Iris pigment epithelial cell (primary cell): ENCODE results near the gene C19orf44.
"Not testable (repeated sequence)": the region's sequence is repeated elsewhere in the genome, so short reads cannot be mapped to it uniquely, and the experiment has no call there.

ENCODE experiments used
- DNase-seq: peaks from one replicate; pipeline ENCODE4 v3.0.0-alpha.2; 2011; ENCODE audit warnings: low read depth

The C19orf44 gene

DNA sequence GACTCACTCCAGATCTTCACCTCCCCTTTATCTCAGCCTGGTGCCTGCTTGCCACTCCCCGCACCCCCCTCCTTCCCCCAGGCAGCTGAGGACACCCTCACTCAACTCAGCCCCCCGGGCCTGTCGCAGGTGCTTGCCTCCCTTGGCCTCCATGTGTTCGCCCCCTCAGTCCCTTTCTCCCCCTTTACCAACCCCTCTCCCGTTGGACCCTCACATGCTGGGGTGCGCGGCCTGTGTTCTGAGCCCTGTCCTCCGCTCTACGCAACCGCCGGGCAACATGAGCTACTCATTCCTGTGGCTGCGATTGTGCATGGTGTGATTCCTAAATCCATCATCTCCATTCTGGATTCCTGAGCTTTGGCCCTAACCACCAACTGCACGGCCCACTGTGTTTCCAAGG lies 40.9 kb downstream of the C19orf44 start:
- DNase-seq: no peak

DNA sequence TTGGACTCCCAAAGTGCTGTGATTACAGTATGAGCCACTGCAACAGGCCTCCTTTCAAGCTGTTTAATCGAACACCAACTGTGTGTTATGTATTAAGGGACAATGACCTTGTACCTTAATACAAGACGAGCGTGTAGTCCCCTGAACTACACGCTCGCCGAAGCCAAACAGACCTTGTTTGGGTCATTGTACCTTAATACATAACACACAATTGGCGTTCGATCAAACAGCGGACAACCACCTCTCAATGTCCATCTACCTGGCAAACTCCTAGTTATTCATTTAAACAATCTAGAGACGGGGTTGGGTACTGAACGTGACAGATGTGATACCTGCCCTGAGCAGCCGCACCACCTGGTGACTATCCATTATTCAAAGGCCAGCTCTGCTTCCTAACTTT lies 44.8 kb downstream of the C19orf44 start:
- DNase-seq: no peak

DNA sequence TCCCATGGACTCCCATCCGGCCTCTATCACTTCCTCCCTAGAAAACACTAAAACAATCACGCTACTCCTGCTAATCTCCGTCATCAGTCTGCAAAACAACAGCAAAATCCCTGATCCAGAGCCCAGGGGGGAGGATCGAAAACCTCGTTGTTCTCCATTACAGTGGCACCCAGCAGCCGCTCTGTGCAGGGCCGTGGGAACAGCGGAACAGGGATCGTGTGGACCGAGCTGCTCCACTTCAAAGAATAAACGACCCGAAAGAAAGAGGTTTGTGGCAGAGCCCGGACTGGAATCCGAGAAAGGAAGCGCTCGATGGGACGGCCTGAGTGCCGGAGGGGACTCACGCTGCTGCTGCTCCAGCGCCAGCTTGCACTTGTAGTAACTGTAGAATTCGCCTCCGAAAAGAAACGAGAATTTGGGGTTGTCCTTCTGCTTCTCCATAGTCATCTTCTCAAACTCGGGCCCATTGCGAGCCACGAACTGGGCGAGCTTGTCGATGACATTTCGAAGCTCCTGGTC lies 45.4 kb downstream of the C19orf44 start:
- DNase-seq: peak; percentile 42

DNA sequence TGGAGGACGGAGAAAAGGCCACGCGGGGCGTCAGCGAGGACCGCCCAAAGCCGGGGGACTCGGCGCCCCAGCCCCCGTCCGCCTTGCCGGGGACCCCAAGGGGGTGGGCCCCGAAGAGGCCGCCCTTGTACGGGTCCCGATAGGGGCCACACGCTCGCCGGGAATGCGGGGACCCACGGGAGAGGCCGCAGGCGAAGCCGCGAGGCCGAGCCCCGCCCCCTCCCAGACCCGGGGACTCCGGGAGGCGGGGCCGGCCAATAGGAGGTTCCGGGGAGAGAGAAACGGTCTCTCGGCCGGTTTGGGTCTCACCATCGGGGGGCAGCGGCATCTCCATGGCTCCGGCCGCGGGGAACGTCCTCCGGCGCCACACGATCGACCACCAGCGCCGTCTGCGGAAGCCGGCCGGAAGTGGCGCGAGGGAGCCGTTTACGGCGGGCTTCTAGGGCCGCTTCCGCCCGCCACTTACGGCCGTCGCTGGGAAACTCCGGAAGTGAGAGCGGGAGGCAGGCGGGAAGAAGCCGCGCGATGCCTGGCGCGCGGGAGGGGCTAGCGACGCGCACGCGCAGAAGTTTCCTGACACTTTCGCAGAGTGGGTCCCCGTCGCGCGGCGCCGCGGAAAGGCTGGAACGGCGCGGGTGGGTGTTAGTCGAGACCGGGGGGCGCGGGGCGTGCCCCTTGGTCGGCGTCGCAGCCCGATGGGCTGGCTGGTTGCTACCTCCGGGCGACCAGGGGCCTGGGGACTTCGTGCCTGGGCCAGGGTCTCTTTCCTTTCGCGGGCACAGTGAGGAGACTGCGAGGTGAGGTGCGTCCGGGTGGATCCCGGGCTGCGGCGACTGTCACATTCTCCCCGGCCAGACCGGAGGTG lies 46.1 kb downstream of the C19orf44 start, which contains the start of gene CHERP:
Gene CHERP, minus strand, starts transcription at position 393 of the 865 bp plus-strand sequence. Its CDS starts 59 bp downstream, at position 334.
- DNase-seq: peak; percentile 93

DNA sequence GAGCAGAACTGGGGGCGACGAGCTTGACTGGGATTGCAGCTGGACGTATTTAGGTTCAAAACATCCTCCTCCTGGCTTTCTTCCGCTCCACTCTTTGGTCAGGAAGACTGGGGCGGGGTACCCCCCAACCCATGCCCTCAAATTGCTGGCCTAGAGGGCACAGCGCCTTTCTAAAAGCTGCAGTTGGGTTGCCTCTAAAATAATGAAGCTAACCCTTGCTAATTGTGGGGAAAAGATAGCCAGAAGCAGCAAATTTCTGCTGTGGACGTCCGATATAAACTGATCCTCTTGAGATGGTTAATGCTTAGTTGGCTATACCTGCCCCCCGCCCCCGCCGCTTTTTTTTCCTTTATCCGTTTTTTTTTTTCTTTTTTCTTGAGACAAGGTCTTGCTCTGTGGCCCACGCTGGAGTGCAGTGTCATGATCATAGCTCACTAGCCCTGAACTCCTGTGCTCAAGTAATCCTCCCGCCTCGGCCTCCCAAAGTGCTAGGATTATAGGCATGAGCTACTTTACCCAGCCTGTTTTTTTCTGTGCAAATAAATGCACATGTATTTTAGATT lies 46.8 kb downstream of the C19orf44 start:
- peak; percentile 14 for DNase-seq

DNA sequence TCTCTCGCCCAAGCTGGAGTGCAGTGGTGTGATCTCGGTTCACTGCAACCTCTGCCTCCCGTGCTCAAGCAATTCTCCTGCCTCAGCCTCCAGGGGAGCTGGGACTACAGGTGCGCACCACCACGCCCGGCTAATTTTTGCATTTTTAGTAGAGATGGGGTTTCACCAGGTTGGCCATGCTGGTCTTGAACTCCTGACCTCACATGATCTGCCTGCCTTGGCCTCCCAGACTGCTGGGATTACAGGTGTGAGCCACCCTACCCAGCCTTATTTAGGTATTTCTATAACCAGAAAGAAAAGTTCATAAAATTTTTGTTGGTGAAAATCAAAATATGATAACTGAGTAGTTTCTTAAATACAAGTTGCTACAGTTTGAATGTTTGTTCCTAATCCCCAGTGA lies 47.5 kb downstream of the C19orf44 start:
- DNase-seq: not testable (repeated sequence)

DNA sequence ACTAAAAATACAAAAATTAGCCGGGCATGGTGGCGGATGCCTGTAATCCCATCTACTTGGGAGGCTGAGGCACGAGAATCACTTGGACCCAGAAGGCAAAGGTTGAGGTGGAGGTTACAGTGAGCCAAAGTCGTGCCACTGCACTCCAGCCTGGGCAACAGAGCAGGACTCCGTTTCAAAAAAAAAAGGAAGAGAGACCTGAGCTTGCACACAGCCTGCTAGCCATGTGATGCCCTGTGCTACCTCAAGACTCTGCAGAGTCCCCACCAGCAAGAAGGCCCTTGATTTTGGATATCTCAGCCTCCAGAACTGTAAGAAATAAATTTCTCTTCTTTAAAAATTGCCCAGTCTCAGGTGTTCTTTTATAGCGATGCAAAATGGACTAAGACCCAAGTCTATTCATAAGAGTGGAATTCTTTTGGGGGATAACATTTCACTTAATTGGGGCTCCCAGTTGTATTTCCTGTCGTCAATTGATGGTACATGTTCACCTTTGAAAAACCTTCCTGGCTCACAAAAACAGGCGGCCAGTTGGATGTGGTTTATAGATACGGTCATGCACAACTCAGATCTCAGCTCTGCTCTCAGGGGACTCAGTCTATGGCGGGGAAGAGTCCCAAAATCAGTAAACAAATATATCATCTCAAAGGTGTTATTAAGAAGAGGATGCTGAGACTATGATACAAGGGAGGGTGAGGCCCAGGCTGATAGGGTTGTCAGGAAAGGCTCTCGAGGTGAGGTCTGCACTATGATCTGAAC lies 48.5 kb downstream of the C19orf44 start:
- DNase-seq: no peak

DNA sequence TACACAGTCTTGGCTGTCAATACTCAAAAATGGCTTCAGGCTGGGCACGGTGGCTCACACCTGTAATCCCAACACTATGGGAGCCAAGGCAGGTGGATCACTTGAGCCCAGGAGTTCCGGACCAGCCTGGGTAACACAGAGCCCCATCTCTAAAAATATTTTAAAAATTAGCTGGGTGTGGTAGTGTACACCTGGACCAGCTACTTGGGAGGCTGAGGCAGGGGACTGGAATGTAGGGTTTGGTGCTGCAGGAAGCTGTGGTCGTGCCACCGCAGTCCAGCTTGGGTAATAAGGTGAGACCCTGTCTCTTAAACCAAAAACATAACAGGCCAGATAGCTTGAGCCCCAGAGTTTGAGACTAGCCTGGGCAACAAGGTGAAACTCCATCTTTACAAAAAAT lies 52.8 kb downstream of the C19orf44 start:
- DNase-seq: no peak

DNA sequence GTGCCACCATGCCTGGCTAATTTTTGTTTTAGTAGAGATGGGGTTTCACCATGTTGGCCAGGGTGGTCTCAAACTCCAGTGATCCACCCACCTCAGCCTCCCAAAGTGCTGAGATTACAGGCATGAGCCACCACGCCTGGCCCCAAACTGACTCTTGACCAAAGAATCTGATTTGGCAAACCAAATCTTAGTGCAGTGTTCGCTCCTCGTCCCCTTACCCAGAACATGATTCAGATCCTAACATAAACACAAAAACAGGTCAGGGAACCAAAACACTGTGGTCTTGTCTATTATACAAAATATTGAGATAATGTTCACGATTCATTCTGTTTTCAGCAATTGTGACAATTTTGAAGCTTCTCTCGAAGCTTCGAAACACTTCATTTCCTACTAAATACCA lies 55.7 kb downstream of the C19orf44 start:
- DNase-seq: peak; percentile 37

DNA sequence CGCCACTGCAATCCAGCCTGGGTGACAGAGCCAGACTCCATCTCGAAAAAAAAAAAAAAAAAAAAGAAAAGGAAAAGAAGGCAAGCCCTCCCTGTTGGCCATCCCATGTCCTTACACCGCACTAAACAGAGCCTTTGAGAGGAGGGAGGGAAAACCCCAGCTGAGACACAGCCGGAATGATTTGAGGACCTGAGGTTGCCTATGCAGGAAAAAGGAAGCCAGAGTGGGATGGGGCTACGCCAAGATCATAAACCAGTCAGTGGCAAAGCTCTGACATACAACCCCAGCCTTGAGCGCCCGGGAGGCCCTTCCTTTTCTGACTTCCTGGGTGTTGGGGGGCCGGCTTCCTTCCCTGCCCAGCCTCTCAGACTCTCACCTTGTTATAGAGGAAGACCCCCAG lies 58.6 kb downstream of the C19orf44 start:
- no peak for DNase-seq

DNA sequence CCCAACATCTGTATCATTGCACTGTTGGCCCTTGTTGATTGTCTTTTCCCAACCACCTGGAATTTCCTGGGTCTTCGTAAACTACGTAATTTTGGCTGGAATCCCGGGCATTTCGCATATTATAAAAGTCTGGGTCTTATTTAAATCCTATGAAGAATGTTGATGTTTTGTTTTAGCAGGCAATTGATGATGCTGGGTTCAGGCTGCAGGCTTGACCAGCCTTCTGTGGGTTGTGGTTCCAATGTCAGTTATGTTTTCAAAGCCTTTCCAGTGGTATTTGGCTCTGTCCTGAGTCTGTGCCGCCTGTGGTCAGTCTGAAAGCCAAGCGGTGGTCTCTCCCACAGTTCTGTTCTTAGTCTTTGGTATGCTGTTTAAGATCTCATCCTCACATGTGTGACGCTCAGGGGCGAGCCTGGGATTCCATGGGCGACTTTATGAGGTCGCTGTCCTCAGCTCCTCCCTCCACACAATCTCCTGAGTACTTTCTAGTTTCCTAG lies 63.6 kb downstream of the C19orf44 start:
- DNase-seq: peak; percentile 66

DNA sequence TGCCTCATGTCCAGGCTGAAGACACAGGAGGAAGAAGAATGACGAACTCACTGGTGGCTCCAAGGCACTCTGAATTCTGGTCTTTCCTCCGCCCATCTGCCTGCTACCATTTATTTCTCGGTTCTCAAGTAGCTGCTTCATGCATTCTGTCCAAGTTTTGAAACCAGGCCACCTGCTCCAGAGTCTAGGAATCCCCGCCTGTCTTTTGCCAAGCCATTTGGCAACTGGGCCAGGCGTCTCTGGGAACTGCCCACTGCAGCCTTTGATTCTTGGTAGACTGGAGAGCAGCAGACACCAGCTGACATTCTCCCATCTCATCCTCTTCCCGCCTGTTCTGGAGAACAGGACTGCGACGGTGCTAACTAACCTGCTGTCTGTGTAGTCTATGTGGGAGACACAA lies 65.2 kb downstream of the C19orf44 start:
- DNase-seq: no peak

DNA sequence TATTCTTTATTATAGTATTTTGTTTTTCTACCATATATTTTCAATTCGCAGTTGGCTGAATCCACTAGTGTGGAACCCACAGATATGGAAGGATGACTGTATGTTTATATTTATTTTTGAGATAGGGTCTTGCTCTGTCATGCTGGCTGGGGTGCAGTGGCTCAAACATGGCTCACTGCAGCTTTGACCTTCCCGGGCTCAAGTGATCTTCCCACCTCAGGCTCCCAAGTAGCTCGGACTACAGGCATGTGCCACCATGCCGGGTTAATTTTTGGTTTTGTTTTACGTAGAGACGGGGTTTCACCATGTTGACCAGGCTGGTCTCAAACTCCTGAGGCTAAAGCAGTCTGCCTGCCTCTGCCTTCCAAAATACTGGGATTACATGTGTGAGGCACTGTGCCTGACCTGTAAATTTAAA lies 66.4 kb downstream of the C19orf44 start:
- no peak for DNase-seq

DNA sequence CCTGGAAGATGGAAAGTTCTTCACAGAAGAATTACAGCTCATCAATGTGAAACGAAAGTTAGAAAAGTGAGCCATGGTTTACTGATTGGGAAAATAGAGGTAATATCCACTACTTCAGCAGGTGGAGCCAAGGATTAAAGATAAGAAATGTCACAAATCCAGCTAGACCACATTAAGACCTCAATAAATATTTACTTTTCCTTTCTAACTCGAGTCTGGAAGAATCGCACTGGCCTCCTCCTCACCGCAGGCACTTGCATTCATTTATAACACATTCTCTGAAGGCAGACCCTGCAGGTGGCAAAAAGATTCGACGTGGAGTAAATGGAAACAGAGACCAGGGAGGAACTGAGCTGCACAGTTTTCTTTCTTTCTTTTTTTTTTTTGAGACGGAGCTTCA lies 68.6 kb downstream of the C19orf44 start:
- no peak for DNase-seq

DNA sequence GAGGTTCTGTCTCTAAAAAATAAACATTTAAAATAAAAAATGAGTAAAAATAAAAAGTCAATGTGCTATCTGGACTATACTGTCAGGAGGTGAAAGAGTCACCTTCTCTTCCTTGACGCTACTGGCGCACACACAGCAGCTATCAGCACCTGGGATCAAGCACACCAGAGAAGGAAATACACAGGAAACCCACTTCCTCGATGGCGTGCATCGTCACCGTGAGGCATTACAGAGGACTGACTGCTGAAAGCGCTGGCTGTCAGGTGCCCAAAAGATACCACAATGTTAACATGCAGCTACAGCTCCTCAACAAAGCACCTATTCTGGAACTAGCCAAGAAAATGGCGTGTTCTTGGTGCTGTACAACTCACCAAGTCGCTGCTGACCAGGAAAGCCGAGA lies 70.0 kb downstream of the C19orf44 start:
- no peak for DNase-seq

DNA sequence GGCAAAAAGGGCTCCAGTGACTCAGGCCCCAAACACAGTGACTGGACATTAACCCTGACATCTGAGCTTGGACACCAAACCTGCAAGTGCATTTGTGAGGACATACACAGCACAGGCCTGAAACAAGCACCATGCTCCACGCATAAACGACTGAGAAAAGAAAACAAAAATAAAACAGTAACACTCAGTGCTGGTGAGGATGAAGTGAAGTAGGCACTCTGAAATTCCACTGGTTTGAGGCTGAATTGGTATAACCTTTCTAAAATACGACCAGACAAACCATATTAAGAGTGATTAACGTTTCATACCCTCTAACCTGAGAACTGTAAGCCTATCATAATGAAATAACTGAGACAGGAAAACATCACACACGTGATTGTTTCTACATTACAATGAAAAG lies 70.5 kb downstream of the C19orf44 start:
- DNase-seq: no peak

DNA sequence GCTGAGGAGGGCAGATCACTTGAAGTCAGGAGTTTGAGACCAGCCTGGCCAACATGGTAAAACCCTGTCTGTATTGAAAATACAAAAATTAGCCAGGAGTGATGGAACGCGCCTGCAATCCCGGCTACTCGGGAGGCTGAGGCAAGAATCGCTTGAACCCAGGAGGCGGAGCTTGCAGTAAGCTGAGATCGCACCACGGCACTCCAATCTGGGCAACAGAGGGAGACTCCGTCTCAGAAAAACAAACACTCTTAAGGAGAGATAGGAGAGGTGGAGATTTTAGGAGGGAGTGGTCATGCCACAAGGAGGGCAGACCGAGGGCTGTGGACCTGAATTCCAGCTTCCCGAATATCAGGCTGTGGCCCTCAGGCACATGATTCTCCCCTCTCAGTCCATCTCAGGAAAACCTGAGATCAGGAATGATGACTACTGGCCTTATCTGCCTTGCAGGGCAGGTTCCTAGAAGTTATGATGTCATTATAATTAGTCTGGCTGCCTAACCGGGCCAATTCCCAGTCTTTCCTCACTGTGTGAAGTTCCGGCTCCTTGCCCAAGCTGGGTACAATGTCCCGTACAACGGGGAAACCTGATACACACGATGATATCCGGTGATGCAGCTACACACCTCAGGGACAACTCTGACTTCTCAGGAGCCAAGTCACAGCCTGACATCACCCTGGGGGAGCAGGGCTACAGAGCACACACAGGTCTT lies 73.6 kb downstream of the C19orf44 start:
- no peak for DNase-seq
